Mucosa of descending colon (tissue), 3 donors: ENCODE results near the gene EIF4G1. TPM values are rescaled to one million over a fixed set of nuclear protein-coding genes. Genes with fewer than 3 reads are reported as not detected.
A peak's percentile ranks its signal among the peaks of the same experiment; 100 is the strongest.

Experiments
- ATAC-seq: fragments of 200-7000 bp; cut with Tn5 transposase; one replicate; pipeline ENCODE4 v1.9.1; 2020; ENCODE audit warnings: mild to moderate bottlenecking, moderate library complexity
- DNase-seq, 3 donors: peaks; one replicate each; pipeline ENCODE4 v3.0.0-alpha.2; 2020
- H3K36me3 ChIP-seq: fragments of 200-600 bp; one replicate; pipeline ENCODE4 v1.8.0; 2021; ENCODE audit warnings: low read depth, mild to moderate bottlenecking
- H3K4me1 ChIP-seq: fragments of 200-600 bp; one replicate; pipeline ENCODE4 v1.8.0; 2021; ENCODE audit warnings: low read depth, mild to moderate bottlenecking
- H3K4me3 ChIP-seq: fragments of 200-600 bp; one replicate; pipeline ENCODE4 v1.8.0; 2021; ENCODE audit warnings: mild to moderate bottlenecking
- H3K9me3 ChIP-seq: fragments of 200-600 bp; one replicate; pipeline ENCODE4 v1.8.0; 2021; ENCODE audit warnings: mild to moderate bottlenecking
- CTCF ChIP-seq: fragments of 200-600 bp; IDR thresholded peaks from one replicate; pipeline ENCODE4 v1.8.0; 2022; ENCODE audit warnings: antibody characterized with exemption, mild to moderate bottlenecking
- intact Hi-C, 2 donors: fragments of 100-400 bp; cut with DNase I in 1 of 2; cut with micrococcal nuclease in 1 of 2; formaldehyde crosslinking; loops; one replicate each; pipeline versions ENCODE4 v1.11.0 to v1.11.1; 2022; cut with DNase I, micrococcal nuclease
- total RNA-seq, 3 donors: library from RNA; stranded (reverse); fragmentation: NEBNext Ultra II Directional in 2 of 3; extraction: Animal tissue kit (Norgen Biotek cat#: 25700) in 2 of 3; gene quantifications; one replicate each; pipeline versions ENCODE4 v1.2.1 to v1.2.4, GENCODE V29; 2021 to 2023
- donor health status: DM: no; HTN: no; CAD: no; lungs with moderate emphysema.
- donor health status: DM: no; HTN: no; CAD: no.
- donor health status: DM: no; HTN: yes; CAD: no.

The EIF4G1 gene
- total RNA-seq, 3 donors from 2014 or later: 256 to 305 (median 267) TPM

- peaks cover 4% of the 10 kb centered on the region for H3K4me1 ChIP-seq
- no peak overlapping the region for H3K4me3 ChIP-seq
- no peaks in the 10 kb centered on the region for H3K9me3 ChIP-seq
- DNase-seq (no peak), ATAC-seq (no peak)
- no peaks in the 10 kb centered on the region for H3K36me3 ChIP-seq
- intact Hi-C loops: no loop called here
- TF ChIP-seq CTCF: no peak
These were observed 66.3 kb downstream of the EIF4G1 start for GRCh38 chr3:184380627-184381260.

- no peak for TF ChIP-seq CTCF
- H3K4me1 ChIP-seq: peaks cover 4% of the 10 kb centered on the region
- ATAC-seq (peak; percentile 32), DNase-seq (no peak)
- no peak overlapping the region for H3K4me3 ChIP-seq
- intact Hi-C loops: no loop called here
- H3K36me3 ChIP-seq: no peaks in the 10 kb centered on the region
- no peaks in the 10 kb centered on the region for H3K9me3 ChIP-seq
These were observed 67.1 kb downstream of the EIF4G1 start for GRCh38 chr3:184381261-184382224.

GRCh38 chr3:184382326-184383032 lies 68.1 kb downstream of the EIF4G1 start:
- DNase-seq: no peak
- Histone ChIP-seq H3K9me3 (no peaks in the 10 kb centered on the region), H3K4me3 (no peak overlapping the region), H3K36me3 (no peaks in the 10 kb centered on the region), H3K4me1 (peaks cover 4% of the 10 kb centered on the region)
- intact Hi-C loops: no loop called here
- ATAC-seq: no peak
- TF ChIP-seq CTCF: no peak

- no peak for ATAC-seq
- H3K36me3 ChIP-seq: no peaks in the 10 kb centered on the region
- no peaks in the 10 kb centered on the region for H3K9me3 ChIP-seq
- intact Hi-C loops: no loop called here
- no peak for DNase-seq
- TF ChIP-seq CTCF: no peak
- peaks cover 4% of the 10 kb centered on the region for H3K4me1 ChIP-seq
- H3K4me3 ChIP-seq: no peak overlapping the region
These were observed 68.8 kb downstream of the EIF4G1 start for GRCh38 chr3:184383033-184383740.

GRCh38 chr3:184384342-184384741 lies 69.9 kb downstream of the EIF4G1 start:
- H3K4me3 ChIP-seq: no peak overlapping the region
- DNase-seq: no peak
- TF ChIP-seq CTCF: no peak
- no peaks in the 10 kb centered on the region for H3K36me3 ChIP-seq
- intact Hi-C loops: no loop called here
- ATAC-seq: no peak
- no peaks in the 10 kb centered on the region for H3K9me3 ChIP-seq
- H3K4me1 ChIP-seq: peaks cover 4% of the 10 kb centered on the region
